GM19463 (cell line): Measurements from ENCODE around the gene SEL1L3.
A peak's percentile ranks its signal among the peaks of the same experiment; 100 is the strongest.

Source experiments
- ATAC-seq: cut with Tn5 transposase; IDR thresholded peaks from one replicate; pipeline ENCODE4 v1.9.1; 2021; ENCODE audit warnings: mild to moderate bottlenecking, moderate library complexity; ENCODE audit not compliant: unreplicated experiment

Gene SEL1L3

DNA sequence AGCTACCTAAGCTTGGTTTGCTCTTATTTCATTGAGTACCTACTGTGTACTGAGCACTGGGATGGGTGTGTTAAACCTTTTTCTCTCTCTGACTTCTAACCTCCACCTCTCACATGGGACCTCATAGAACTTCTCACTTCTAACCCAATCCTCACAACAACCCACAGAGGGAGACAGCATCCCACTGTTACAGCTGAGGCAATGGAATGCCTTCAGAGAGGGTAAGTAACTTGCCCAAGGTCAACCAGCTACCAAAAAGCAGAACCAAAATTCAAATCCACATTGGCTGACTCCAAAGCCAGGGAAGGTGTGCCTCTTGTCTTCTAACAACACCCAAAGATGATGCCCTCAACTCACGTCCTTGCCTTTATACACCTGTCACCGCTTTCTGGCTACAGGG lies 5.4 kb downstream of the SEL1L3 start:
- ATAC-seq = no peak

DNA sequence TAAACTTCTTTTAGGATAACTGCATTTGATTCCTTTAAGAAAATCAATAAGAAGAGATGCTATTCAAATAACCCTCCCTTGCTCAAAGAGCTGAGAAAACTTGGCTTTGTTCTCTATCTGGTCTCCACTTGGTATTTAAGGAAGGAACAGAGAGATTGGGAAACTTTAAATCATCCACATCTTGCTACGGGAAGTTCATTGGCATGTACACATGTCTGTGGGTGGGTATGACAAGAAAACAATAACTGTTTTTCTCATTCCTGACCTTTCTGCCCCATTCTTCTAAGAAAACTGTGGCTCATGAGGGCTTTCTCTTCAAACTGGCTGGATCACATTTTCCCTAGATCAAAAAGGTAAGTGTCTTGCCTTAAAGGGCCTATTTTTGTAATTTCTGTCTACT lies 6.0 kb downstream of the SEL1L3 start:
- no peak for ATAC-seq

DNA sequence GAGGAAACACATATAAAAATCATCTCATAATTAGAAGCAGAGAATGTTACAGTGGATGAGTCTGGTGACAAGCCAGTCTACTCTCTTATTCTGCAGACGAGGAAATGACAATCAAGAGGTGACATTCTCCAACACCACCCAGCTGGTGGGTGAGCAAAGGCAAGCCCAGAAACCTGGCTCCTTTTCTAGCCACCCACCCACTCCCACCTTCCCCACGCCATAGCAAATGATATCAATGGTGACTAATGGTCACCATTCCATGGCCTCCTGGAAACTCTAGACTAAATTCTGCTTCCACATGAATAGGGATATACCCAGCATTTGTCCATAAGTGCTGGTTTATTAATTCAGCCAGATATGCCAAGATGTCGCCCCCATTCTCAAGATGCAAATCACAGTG lies 10.7 kb downstream of the SEL1L3 start:
- no peak for ATAC-seq

DNA sequence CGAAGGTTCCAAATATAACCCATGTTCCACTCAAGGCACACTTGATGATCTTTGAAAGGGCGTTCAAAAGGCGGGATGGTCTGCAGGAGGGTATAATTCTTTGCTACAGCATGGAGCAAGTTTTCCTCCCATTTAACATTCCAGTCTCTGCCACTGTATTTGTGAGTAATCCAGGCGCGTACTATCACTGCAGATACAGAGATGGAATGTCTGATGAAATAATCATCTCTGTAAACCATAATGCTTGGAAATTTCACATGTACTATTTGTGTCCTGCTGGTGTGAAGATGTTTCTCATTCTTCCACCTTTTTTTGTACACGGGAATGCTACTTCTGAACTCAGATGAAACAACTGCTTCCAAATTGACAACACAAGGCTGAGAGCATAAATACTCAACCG lies 15.5 kb downstream of the SEL1L3 start:
- no peak for ATAC-seq

DNA sequence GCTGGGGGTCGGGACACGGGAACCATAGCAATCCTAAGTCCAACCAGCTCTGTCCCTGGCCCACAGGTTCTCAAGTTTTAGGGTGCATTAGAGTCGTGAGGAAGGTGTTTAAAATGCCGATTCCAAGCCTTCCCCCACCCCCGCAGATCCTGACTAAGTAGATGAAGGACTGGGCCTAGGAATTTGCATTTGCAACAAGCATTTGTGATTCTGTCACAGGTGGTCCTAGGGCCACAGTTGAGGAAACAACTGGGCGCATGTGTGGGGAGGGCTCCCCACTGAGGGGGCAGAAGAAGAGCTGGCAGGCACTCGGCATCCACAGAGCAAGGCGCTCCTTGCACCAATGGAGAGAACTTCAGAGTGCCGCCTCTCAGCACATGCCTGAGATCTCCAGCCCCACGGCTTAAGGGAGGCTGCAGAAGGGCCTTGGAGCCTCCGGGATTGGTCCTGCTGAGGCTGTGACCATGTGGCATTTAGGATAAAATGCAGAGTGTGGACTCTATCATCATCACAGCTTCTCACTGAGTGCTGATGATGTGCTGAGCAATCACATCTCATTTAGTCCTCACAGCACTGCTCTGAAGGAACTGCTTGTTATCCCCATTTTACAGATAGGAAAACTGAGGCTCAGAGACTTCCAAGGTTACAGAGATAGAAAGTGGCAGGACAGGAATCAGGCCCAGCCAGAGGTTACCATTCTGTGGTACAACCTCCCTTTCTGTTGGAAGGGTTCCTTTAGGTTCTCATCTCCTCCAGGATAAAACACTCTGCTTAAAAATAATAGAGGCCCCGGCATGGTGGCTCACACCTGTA lies 16.7 kb downstream of the SEL1L3 start:
- no peak for ATAC-seq

DNA sequence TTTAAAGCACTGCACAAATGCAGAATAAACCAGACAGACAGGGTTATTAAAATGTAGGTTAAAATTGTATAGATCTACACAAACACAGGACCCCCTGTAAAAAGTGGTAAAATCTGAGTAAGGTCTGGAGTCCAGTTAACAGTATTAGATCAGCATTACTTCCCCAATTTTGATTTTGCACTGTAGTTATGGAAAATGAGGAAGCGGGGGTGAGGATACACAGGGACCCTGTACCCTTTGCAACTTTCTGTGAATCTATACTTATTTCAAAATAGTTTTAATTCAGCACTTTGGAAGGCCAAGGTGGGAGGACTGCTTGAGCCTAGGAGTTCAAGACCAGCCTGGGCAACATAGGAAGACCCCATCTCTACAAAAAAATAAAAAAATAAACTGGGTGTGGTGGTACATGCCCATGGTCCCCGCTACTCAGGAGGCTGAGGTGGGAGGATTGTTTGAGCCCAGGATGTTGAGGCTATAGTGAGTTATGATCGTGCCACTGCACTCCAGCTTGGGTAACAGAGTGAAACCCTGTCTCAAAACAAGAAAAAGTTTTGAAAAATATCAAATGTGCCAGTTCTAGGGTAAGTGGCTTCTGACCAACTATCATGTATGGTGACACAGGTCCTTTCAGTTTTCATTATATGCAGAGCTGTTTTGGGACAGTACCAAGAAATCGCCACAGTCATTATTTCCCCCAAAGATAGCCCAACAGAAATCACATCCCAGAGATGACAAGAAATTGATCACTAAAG lies 17.7 kb downstream of the SEL1L3 start:
- no peak for ATAC-seq

DNA sequence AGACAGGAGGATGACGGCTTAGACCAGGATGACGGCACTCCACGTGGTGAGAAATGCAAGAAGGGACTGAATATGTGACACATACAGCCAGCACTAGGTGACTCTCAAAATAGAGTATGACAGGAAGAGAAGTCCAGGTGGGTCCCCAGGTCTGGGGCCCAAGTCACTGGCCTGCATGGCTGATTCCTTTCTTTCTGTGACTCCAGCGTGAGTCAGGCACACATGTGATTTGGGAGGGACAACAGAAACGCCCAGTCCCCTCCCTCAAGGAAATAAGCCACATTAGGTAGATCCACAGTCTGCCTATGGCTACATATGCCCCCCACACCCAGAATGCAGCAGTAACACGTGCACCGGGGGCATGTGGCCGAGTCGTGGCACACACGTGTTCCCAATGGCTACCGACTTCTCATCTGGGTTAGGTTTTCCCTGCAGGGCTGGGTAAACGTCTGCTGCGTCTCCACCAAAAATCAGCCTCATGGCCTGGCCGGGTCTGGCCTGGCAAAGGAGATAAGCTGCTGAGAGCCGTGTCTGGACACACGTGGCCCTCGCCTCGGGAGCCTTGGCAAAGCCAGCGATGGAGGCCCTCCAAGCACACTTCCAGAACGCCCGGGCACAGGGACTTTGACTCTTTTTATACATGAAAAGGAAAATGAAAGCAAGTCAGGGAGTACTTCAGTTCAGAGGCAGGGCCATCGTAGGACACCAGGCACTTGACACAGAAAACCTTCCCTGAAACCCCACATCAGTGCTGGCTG lies 19.3 kb downstream of the SEL1L3 start:
- peak; percentile 36 for ATAC-seq

DNA sequence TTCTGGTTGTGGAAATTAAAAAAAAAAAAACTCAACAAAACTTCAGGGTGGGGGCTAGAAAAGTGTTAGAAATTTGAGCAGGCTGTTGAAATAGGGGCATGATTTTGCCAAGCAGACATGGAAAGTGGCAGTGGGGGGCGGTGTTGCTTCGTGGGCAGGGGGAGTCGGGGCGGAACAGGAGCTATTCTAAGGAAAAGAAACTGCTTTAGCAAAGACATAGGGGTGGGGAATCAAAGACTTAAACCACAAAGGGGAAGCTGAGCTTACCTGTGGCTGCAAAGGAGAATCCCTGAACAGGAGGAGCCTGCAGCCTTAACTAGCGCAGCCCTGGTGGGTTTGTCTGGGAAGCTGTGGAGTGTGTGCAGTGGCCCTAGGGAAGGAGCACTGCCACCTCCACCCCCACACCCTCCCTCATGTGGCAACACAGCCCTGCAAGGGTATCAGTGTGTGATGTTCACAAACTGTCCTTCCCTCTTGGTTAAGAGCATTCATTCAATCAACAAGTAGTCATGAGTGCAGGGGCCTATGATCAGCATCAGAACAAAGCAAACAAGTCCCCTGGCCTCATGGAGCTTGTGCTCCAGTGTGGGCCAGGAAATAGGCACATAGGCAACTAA lies 20.5 kb downstream of the SEL1L3 start:
- ATAC-seq = peak; percentile 52

DNA sequence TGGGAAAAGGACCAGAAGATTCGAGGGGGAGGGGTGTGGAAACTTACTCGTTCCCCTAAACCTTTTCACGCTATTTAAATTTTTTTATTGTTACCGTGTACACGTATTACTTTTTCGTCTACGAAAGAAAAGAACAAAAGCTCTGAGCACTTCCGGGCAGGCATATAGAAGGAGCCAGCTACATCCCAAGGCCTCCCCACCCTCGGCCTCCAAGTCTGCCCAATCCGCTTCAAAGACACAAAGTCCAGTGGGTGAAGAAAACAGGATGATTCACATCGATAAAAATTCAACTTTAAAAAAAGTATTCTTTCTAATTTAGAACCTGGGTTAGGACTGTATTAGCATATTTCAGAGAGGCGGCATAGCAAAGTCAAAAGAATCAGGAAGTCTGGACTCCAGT lies 23.1 kb downstream of the SEL1L3 start:
- no peak for ATAC-seq

DNA sequence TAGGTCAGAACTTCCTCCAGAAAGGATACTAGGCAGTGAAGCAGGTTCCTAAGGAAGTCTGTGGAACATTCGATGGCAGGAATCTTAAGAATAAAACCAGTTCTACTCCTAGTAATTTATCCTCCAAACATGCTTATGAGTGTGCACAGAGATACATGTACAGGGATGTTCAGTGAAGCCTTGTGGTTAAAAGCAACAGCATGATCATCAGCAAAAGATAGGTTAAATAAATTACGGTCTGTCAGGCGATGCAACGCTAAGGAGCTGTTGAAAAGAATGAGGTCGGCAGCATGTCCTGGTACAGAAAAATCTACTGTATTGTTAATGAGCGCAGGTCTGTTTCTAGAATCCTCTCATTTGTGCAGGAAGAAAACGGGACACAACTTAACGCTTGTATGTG lies 23.6 kb downstream of the SEL1L3 start:
- no peak for ATAC-seq

DNA sequence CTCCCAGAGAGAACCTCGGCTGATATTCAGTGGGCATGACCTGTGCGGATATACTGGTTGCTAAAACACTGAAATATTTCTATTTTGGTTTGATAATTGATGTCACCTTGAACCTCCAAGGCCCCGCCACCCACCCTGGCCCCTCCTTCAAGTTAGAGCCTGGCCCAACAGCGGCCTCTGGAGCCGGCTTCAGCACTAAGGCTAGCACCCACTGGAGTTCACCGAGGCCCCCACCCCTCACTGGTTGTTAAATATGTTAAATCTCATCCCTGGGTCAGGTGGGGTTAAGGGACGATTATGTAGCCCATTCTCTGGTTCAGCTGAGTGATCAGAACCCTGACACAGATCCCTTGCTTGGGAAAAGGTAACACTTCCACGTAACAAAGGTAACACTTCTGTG lies 24.3 kb downstream of the SEL1L3 start:
- no peak for ATAC-seq

DNA sequence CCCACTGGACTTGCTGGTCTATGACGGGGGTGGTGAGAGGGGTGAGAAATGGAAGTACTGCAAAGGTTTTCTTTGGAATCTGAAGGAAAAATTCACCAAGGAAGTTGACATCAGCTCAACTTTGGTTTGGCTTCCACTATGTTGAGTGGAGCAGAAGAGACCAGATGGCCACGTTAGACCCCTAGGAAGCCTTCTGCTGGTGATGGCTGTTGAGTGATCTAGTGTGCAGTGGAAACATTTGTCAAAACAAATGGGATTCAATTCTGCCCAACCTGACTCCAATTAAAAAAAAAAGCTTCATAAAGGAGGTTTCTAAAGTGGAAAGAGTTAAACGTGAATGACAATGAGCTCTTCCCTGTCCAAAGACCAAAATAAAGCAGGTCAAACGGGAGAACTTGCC lies 25.7 kb downstream of the SEL1L3 start:
- no peak for ATAC-seq

DNA sequence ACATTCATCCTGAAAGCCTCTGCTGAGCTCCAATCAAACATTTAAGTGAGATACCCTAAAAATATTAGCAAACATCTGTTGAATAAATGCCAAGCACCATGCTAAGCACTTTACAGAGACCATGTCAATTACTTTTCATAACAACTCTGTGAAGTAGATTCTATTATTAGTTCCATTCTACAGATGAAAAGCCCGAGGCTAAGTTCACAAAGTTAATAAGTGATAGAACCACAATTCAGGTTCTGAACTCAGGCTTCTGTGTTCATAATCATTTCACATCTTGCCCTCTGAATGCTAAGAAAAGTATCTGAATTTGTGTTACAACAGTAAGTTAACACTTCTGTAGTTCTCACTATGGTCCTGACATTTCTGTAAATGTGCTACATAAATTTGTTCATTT lies 27.4 kb downstream of the SEL1L3 start:
- peak; percentile 74 for ATAC-seq

DNA sequence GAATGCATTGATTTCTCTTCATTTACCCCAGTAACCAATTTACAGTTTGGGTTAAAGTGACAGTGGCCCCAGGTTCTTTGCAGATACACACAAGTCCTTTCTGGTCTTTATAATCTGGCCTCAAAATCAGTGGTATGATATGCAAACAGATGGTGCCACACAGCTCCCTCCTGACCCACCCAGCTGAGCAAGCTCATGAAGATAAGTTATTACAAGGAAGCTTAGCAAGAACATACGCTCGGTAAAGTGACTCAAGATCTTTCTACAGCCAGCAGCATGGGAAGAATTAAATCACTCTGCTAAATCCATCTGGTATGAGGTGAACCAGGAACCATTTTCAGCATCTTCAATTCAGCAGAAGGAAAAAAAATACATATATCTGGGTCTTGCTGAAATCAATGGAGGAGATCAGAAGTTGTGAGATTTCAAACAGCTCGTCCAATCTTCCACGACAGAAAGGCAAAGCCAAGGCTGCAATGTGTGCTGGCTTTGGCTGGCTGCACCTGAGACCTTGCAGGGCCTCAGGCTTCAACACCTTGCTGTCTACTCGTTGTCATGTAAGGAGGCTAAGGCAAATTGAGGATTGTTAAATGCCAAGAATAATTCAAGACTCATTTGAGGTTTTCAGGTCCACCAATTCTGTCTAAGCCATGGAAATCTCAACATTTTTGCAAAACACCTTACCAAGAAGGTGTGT lies 28.2 kb downstream of the SEL1L3 start:
- ATAC-seq = no peak

DNA sequence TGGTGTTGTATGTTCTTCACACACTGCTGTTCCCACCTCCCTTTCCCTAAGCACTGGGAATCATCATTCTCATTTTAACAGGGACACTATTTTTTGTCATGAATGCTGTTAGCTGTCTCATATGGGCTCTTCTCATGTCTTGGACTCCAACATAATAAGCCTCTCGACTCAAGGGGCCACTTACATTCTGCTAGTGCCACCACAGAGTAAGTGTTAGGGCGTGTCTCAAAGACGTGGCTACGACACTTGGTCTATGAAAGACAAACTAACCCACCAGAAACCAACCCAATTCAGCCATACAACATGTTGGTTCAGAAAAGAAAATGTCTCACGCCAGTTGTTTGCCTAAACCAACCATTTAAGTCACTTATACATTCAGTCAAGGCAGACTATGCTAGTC lies 32.2 kb downstream of the SEL1L3 start:
- no peak for ATAC-seq

DNA sequence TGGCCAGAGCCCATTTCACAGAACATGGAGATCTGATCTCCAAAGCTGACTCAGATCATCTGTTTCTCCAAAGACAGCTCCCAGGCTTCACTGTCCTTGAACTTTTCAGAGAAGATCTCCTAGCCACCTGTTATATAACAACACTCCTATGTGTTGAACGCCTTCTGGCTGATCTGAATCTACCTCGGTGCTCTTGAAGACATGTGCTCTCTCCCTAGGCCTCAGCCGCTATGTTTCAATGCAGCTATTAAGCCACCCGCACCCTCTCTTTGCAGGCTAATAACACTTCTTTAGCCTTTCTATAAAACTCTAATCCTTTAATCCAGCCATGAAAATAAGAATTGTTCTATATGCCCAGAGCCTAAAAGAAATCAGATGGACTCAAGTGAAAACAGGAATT lies 34.9 kb downstream of the SEL1L3 start:
- no peak for ATAC-seq

DNA sequence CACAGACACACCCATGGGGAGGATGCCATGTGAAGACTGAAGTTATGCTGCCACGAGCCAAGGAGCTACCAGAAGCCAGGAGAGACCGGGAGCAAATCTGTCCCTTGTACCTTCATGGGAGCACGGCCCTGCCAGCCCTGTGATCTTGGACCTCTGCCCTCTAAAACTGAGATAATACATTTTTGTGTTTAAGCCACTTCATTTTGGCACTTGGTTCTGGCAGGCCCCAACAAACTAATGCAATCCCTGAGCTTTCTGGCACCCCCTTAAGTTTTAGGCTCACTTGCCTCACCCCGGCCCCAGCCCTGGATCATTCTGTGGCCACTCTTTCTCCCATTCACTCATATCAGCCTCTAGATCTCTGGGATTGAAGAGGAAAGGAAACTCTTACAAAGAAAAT lies 35.4 kb downstream of the SEL1L3 start:
- no peak for ATAC-seq

DNA sequence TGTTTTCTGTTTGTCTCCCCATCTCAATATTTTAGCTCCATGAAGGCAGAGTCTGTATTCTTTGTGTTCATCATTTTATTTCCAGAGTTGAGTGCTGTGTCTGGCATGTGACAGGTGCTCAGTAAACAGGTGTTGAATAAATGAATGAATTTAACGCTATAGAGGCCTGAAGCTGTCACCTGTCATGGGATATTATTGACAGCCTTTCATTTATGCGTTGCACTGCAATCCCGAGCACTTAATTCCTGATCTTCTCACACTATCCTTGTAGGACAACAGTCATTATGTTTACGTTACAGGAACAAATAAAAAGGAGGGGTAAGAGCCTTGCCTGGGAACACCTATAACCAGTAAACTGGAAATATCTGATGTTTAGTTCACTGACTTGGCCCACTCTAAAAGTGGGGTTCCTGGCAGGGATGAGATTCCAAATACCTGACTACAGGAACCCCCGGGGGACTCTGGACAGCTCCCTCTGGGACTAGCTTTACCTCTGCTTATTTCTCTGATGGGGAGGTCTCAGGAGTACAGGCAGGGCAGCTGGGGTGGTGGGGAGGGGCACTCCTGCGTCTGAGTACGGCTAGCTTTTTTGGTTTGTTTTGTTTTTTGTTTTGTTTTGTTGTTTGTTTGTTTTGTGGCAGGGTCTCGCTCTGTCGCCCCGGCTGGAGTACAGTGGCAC lies 36.6 kb downstream of the SEL1L3 start:
- no peak for ATAC-seq

DNA sequence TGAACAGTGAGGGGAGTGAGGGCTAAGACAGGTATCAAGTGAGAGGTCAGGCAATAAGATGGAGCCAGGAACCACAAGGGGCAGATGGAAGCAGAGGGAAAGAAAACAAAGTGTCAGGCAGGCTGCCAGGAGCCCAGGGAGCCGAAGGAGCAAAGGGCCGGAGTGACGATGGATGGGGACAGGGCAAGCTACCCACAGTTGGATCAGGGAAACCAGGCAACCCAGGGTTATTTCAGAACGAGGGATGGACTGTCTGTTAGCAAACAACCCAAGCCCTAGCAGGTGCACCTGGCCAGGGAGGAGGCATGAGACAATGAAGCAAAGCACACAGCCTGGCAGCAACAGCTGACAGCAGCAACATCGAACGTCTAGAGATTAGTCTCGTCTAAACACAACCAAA lies 39.2 kb downstream of the SEL1L3 start:
- no peak for ATAC-seq

DNA sequence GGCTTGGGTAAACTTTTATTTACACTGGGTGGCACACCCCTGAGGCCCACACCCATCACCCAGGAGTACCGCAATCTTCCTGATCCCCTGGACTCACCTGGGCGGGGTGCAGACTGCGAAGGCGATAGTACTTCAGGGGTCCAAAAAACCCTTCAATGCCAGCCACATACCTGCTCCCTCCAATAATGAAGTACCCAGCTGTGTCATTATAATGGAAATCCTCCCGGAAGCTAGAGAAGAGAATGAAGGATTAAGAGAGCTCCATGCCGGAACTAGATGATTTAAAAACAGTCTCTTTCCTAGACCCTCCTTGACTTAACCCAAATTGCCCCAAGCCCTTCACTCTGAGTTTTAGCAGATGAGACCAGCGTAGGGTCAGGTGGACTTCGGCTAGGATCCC lies 40.9 kb downstream of the SEL1L3 start:
- no peak for ATAC-seq
